Measurements from ENCODE around the gene AGRP. TPM values are rescaled to one million over a fixed set of nuclear protein-coding genes. Genes with fewer than 3 reads are reported as not detected.

AGRP gene
- total and polyA plus RNA-seq, 2 donors from 2014 or later: 2.7 TPM; not detected in 1

- no peaks in the 10 kb centered on the region for H3K9me3 ChIP-seq (ENCODE audit: control insufficient read depth in 2 of 3, insufficient read depth in 1 of 3, low read length in 3 of 3)
- peaks cover 0 to 68% (median 64%) of the 10 kb centered on the region in 3 donors for H3K4me1 ChIP-seq (ENCODE audit: control insufficient read depth in 2 of 3, insufficient read depth in 2 of 3, low read depth in 1 of 3, low read length in 3 of 3)
- peak overlapping the region in 1 of 3 donors; percentile 22 for H3K4me3 ChIP-seq (ENCODE audit: low read length in 3 of 3)
- peak overlapping the region in 1 of 3 donors; percentile 72 for H3K9ac ChIP-seq (ENCODE audit: low read length in 3 of 3)
- no peaks in the 10 kb centered on the region for H3K36me3 ChIP-seq (ENCODE audit: control insufficient read depth in 2 of 3, insufficient read depth in 3 of 3, low read length in 3 of 3)
- intact Hi-C loops (cut with DNase I): no loop called here
- no peaks in the 10 kb centered on the region for H3K27me3 ChIP-seq (ENCODE audit: control insufficient read depth, insufficient read depth, low read length)
- FAIRE-seq (no peak), DNase-seq (peak in 1 of 5 donors; percentile 49)
- H3K27ac ChIP-seq (ENCODE audit: low read depth in 2 of 2, low read length in 2 of 2): peak overlapping the region; percentile 80 to 91
- no peak for TF ChIP-seq CTCF (IDR thresholded peaks at IDR 0.05; ENCODE audit: borderline replicate concordance, extremely low read depth, insufficient read depth)
Observed at GRCh38 chr16:67459066-67459860, 24.1 kb downstream of the AGRP start.

DNA sequence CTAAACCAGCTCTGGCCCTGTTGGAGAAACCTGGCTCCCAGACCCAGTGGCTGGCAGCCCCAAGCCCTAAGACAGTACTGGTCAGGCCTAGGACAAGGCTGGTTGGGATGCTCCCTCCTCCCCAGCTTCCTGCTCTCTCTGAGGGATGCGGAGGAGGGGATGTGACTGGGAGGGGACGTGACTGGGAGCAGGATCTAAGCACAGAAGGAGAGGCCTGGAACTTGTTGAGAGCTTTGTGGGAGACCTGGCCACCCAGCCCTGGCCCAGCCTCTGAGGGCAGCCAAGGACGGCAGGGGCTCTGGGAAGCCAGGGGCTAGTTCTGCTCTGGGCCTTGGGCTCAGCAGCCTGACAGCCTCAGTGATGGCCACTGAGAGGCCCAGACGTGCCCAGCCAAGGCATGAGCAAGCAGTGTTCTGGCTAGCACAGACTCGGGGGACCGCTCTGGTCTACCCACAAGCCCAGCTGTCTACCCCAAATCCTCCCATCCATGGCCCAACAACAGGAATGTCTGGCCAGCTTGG is 25.2 kb downstream of the AGRP start:
- DNase-seq (peak in 3 of 5 donors; percentile 44 to 78 (median 57)), FAIRE-seq (no peak)
- intact Hi-C loops (cut with DNase I): no loop called here
- TF ChIP-seq CTCF (IDR thresholded peaks at IDR 0.05; ENCODE audit: borderline replicate concordance, extremely low read depth, insufficient read depth): no peak
- H3K4me1 ChIP-seq (ENCODE audit: control insufficient read depth in 2 of 3, insufficient read depth in 2 of 3, low read depth in 1 of 3, low read length in 3 of 3): peaks cover 0 to 71% (median 64%) of the 10 kb centered on the region in 3 donors
- peaks cover 0 to 3% (median under 1%) of the 10 kb centered on the region in 3 donors for H3K36me3 ChIP-seq (ENCODE audit: control insufficient read depth in 2 of 3, insufficient read depth in 3 of 3, low read length in 3 of 3)
- H3K27ac ChIP-seq (ENCODE audit: low read depth in 2 of 2, low read length in 2 of 2): peak overlapping the region; percentile 80 to 91
- H3K4me3 ChIP-seq (ENCODE audit: low read length in 3 of 3): peak overlapping the region in 1 of 3 donors; percentile 22
- no peaks in the 10 kb centered on the region for H3K9me3 ChIP-seq (ENCODE audit: control insufficient read depth in 2 of 3, insufficient read depth in 1 of 3, low read length in 3 of 3)
- H3K27me3 ChIP-seq (ENCODE audit: control insufficient read depth, insufficient read depth, low read length): no peaks in the 10 kb centered on the region
- peak overlapping the region in 2 of 3 donors; percentile 1 to 72 for H3K9ac ChIP-seq (ENCODE audit: low read length in 3 of 3)

- H3K9ac ChIP-seq (ENCODE audit: low read length in 3 of 3): peak overlapping the region in 1 of 3 donors; percentile 72
- DNase-seq: no peak
Observed at GRCh38 chr16:67457611-67458010, 25.7 kb downstream of the AGRP start.

More at GRCh38 chr16:67457611-67458010, 25.7 kb downstream of the AGRP start:
- no peaks in the 10 kb centered on the region for H3K9me3 ChIP-seq (ENCODE audit: control insufficient read depth in 2 of 3, insufficient read depth in 1 of 3, low read length in 3 of 3)
- H3K27me3 ChIP-seq (ENCODE audit: control insufficient read depth, insufficient read depth, low read length): no peaks in the 10 kb centered on the region
- H3K27ac ChIP-seq (ENCODE audit: low read depth in 2 of 2, low read length in 2 of 2): peak overlapping the region; percentile 80 to 91
- no peak for FAIRE-seq
- H3K4me1 ChIP-seq (ENCODE audit: control insufficient read depth in 2 of 3, insufficient read depth in 2 of 3, low read depth in 1 of 3, low read length in 3 of 3): peaks cover 0 to 65% (median 61%) of the 10 kb centered on the region in 3 donors
- H3K4me3 ChIP-seq (ENCODE audit: low read length in 3 of 3): no peak overlapping the region
- no peak for TF ChIP-seq CTCF (IDR thresholded peaks at IDR 0.05; ENCODE audit: borderline replicate concordance, extremely low read depth, insufficient read depth)
- intact Hi-C loops (cut with DNase I): no loop called here
- peaks cover 0 to 8% (median 3%) of the 10 kb centered on the region in 3 donors for H3K36me3 ChIP-seq (ENCODE audit: control insufficient read depth in 2 of 3, insufficient read depth in 3 of 3, low read length in 3 of 3)
